ENCODE data around the gene LCE7A.

The LCE7A gene

DNA sequence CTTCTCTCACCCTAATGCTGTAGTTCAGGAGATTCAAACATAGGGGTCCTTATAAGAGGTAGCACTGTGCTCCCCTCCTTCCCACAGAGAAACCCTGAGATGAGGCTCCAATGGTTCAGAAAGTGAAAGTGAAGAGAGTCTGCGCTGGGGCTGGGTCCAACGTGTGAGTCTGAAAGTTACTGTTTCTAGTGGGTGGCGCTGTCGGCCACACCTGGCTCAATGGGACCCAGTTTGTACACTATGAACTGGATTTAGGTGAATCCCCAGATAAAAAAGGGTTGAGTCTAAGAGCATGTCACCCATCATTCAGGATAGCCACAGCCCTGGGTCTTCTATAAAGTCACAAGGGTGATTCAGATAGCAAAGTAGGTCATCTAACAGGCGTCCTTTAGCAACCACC is 21.1 kb downstream of the LCE7A start:
- DNase-seq: no peak

DNA sequence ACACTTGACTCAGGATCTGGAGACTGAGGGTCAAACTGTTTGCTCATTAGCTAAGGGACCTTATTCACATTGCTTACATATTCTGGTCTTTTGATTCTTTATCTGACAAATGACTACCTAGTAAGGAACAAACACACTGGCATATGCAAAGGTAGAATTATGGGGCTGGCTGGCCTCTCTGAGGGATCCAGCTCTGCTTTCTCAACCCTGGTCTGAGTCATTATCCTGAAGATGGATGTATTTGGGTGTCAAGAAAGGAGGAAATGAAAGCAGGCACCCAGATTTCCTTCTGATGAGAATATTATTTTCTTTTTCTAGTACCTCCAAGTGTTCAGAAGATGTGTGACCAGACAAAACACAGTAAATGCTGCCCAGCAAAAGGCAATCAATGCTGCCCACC is 24.3 kb downstream of the LCE7A start:
- no peak for DNase-seq

DNA sequence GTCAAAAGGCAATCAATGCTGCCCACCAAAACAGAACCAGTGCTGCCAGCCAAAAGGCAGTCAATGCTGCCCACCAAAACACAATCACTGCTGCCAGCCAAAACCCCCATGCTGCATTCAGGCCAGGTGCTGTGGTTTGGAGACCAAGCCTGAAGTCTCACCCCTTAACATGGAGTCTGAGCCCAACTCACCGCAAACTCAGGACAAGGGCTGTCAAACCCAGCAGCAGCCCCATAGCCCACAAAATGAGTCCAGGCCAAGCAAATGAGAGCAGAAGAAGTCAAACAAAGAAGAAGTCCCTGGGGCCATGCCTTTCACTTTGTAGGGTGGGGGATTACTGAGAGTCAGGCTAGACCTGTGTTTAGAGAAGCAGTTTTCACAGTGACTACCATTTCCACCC is 24.7 kb downstream of the LCE7A start:
- DNase-seq: no peak

DNA sequence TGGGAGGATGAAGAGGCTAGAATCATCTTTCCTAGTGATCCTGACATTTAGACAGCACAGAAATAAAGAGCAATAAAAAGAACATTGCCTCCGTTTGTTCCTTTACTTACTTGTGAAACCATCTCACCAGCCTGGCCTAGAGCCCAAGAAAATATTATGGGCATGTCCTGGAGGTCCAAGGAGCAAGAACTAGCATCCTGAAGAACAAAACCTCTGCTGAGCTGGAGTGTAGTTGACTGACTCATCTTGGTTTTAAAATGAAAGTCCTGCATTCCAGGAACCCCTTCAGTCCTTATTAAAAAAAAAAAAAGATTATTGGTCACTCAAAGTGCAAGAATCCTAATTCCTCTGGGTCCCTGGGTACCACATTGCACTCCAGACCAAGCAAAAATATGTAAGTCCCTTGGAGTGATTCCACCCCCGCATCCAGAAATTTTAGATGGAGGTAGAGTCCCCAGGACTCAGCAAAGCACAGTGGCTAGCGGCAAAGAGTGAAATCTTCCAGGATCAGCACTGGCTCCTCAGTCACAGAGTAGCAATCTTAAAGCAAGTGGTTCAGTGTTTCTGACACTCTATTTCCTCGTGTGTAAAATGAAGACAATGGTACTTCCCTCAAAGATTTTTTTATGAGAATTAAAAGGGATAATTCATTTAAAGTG is 25.3 kb downstream of the LCE7A start:
- DNase-seq: no peak

DNA sequence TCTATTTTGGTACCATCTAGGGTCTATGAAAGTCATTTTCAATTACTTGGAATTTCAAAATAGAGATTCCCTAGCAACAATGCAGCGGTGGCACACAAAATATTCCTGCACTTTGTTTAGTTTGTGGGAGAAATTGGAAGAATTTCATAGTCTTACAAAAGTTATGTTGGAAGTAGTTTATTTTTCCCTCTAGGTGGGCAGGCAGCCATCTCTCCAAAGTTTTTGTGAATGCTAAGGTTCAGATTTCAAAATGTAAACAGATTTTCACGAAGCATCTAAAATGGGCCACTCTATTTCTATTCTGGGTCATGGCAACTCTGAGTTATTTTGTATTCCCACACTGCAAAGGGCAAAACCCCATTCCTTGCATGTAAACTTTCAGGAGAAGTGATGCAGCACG is 26.3 kb downstream of the LCE7A start:
- DNase-seq: no peak

DNA sequence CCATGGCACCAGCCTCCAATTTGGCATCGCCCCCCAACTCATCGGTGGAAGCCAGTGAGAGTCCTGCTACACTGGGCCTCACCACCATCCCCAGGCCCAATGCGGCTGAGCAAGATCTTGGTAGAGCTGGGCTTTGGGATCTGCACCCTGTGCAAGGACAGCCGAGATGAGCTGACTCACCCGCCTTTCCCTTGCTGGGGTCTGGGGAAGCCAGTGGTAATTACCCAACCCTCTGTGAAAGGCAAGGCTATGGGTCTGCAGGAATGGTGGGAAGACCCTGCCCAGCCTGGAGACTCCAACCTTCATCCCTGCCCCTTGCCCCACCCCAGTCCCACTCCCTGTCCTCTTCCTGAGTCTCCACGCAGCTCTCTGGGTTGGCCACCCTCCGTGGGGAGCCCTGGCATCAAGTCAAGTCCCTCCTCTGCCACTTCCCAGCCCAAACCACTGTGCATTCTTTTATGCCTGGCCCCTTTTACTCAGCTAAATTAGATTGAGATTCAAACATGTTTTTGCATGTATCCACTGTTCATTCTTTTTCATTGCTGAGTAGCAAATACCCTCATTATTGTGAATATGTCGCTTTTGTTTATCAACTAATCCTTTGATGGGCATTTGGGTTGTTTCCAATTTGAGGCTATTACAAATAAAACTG is 27.1 kb downstream of the LCE7A start:
- DNase-seq: no peak

DNA sequence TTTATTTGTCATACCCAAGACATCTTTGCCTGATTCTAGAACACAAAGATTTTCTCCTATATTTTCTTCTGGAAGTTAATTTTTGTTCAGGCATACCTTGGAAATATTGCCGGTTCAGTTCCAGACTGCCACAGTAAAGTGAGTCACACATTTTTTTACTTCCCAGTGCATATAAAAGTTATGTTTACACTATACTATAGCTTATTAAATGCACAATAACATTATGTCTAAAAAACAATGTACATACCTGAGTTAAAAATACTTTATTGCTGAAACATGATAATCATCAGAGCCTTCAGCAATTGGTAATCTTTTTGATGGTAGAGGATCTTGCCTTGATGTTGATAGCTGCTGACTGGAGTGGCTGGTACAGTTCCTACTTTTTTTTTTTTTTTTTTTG is 28.3 kb downstream of the LCE7A start:
- no peak for DNase-seq

DNA sequence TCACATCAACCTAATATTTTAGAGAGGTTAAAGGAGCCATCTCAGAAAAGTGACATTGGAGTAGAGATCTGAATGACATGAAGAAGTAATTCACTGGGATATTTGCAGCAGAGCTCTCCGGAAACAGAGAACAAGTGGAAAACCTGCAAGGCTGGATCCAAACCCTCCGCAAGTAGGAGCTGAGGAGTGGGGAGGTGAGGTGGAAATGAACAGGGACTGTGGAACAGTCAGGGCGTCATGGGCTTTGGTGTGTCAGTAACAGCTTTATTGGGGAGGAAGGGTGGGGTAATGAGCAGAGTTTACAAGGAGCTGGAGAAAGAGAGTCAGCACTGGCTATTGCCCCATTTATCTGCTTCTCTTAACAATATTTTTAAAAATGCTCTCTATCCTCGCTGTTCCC is 39.2 kb downstream of the LCE7A start:
- no peak for DNase-seq

DNA sequence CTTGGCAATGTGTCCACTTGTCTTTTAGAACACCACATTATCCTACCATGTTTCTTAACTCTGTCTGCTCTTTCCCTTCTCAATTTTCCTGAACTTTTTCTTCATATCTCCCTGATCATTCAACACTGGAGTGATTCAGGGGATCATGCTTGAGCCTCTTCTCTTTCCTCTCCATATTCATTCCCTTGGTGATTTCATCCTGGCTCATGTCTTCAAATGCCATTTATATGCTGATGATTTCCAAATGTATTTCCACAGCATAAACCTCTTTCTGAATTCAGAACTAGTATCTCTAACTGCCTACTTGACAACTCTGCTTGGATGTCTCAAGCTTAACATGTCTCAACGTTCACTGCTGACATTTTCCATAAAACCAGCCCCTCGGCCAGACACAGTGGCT is 40.1 kb downstream of the LCE7A start:
- no peak for DNase-seq

DNA sequence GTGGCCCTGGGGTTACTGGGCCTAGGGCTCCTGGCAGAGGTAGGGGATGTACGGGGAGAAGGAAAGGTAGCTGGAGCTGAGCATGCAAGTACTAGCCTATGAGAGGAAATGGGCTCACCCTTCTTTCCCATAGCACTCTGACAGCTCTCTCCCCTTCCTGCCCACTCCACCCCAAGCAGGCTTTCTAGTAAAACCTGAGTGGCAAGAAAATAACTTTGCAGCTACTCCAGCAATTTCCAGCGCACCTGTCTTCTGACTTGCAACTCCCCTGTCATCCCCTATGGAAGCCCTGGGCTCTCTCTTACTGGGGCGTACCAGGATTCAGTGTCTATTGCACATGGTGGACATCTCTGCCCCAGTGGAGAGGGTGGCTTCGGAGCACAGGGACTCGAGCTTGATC is 41.8 kb downstream of the LCE7A start:
- DNase-seq: no peak

DNA sequence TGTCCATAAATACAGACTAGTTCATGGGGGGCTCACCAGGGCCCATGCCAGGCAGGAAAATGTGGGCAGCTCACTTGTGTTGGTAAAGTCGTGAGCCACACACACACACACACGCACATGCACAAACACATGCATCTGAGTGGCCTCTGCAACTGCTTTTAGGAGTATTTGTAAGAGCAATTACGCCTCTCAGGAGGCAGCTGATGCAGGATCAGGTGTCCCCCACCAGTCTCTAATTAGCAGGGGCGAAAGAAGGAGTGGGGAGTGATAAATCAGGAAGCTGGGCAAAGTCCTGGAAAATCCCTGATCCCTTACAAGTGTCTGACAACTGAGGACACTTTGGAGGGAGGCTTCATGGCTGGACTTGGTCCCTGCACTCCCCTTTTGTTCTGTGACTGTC is 42.8 kb downstream of the LCE7A start:
- no peak for DNase-seq

DNA sequence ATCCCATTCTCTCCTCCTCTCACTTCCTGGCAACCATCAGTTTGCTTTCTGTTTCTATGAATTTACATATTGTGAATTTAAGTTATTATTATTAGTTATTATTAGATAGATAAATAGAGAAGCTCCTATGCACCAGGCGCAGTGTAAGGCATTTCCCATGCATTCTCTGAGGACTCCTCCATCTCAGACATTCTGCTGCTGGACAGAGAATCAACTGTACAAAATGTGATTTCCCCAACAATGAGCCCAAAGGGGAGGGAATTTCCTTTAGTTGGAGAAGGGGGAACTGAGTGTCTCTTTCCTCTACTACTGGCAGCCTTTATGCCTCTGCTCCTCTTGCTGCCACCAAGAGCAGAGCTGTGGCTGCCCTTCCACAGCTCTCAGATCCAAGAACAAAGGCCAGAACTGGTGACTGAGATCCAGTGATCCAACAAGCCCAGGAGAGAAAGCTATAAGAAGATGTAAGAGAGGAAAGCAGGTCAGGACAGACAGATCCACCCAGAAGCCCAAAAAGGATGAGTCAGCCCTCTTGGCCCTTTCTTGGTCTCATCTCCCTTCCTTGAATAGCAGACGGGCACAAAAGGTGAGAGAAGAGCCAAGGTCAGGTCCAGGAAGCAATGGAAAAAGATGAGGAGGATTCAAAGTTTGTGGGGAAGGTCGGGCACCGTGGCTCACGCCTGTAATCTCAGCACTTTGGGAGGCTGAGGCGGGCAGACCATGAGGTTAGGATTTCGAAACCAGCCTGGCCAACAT is 45.1 kb downstream of the LCE7A start:
- DNase-seq: no peak

DNA sequence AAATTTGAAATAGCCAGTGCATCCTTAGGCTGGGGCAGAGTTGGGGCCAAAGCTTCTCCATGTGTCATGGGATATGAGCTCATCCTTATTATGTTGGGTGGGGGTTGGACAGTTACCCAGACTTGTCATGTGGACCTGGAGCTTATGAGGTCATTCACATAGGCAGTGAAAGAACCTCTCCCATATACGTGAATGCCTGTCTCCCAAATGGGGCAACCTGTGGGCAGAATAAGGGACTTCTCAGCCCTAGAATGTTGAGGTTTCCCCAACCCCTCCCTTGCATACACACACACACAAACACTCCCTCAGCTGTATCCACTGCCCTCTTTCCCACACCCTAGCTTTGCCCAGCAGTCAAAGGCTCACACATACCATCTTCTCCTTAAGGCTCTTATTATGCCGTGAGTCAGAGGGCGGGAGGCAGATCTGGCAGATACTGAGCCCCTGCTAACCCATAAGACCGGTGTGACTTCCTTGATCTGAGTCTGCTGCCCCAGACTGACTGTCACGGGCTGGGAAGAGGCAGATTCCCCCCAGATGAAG is 46.3 kb downstream of the LCE7A start:
- DNase-seq: no peak

DNA sequence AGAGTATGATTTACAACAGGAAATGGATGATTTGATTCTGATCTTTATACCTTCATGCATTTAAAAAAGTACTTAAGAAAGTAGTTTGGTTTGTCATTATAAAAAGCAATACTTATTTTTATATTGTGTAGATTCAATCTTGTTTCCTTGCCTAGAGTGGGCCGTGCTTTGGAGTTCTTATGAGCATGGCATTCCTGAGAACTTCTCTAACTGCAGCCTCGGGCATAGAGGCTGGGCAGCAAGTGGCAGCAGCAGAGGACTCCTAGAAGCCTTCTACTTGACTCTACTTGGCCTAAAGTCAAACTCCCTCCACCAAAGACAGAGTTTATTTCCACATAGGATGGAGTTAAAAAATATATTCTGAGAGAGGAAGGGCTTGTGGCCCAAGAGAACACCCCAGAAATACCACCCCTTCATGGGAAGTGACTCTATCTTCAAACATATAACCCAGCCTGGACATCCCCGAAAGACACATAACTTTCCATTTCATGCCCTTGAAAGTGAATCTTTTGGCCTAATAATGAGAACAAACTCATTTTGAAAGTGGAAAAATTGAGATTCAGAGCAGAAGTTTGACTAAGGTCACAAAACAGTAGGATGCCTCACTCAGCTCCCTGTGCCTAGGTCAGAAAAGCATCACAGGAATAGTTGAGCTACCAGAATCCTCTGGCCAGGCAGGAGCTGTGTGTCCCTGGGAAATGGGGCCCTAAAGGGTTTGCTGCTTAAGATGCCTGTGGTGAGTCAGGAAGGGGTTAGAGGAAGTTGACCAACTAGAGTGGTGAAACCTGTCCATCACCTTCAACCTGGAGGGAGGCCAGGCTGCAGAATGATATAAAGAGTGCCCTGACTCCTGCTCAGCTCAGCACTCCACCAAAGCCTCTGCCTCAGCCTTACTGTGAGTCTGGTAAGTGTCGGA is 48.1 kb downstream of the LCE7A start, which contains the start of gene IVL:
Gene IVL, plus strand, starts transcription at position 861 of the 916 bp plus-strand sequence. CDS start 1,252 bp downstream, outside the sequence.
- no peak for DNase-seq

DNA sequence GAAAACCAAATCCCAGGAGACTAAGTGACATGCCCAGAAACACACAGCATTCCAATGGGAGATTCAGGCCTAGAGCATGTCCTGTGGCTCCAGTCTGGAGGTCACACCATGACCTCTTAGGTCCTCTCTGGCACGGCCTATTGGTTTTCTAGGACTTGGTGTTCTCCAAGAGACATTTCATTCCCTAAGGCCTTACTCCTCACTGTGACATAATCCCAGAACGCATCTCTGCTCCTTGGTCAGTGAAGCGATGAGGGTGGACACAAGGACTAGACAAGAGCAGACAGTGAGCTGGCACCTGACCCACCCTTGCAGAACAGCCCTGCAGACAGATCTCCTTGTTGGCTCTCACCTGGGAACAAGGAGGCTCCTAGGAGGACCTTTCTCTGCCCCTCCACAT is 49.4 kb downstream of the LCE7A start:
- no peak for DNase-seq
